ENCODE measurements around the gene MIEN1.
"Not testable (repeated sequence)": the region's sequence is repeated elsewhere in the genome, so short reads cannot be mapped to it uniquely, and the experiment has no call there.

The MIEN1 gene

GRCh38 chr17:39699157-39699817 lies 31.0 kb downstream of the MIEN1 start:
- not testable (repeated sequence) for DNase-seq (ENCODE audit: low read depth in 2 of 2)

- DNase-seq (ENCODE audit: low read depth in 2 of 2), result no peak
Measured at GRCh38 chr17:39697961-39698360, 32.4 kb downstream of the MIEN1 start.

- no peak for DNase-seq (ENCODE audit: low read depth in 2 of 2)
Measured at GRCh38 chr17:39696731-39697130, 33.6 kb downstream of the MIEN1 start.

DNA sequence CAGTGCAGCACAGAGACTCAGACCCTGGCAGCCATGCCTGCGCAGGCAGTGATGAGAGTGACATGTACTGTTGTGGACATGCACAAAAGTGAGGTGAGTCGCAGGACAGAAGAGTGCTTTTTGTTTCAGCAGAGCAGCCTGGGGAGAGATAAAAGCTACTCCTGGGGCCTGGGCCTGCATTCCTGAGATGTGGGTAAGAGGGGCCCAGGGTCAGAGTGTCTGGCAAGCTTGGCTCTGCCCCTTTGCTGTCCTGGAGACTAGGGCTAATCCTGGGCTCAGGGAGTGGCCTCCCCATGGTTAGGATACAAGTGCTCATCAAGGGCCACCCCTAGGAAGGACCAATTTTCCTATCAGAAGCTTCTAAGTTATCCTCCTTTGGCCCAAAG lies 35.2 kb downstream of the MIEN1 start:
- no peak for DNase-seq (ENCODE audit: low read depth in 2 of 2)

- DNase-seq (ENCODE audit: low read depth in 2 of 2), result no peak
Measured at GRCh38 chr17:39694593-39694992, 35.7 kb downstream of the MIEN1 start.

DNA sequence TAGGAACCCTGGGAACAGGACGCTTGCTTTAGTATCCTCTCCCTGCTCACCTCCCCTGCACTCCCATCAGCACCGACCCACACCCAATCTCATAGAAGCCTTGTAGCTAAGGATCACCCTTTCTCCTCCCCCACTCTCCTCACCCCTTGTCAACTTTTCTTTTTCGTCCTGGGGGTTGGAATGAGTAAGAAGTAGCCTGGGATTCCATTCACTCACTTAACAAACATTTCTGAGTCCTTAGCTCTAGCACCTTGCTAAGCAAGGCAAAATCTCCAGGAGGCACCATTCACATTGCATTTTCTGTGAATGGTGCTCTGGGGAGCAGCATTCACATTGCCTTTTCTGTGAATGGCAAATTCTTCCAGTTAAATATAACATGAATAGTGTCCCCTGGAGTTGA lies 41.4 kb downstream of the MIEN1 start:
- no peak for DNase-seq (ENCODE audit: low read depth in 2 of 2)

DNA sequence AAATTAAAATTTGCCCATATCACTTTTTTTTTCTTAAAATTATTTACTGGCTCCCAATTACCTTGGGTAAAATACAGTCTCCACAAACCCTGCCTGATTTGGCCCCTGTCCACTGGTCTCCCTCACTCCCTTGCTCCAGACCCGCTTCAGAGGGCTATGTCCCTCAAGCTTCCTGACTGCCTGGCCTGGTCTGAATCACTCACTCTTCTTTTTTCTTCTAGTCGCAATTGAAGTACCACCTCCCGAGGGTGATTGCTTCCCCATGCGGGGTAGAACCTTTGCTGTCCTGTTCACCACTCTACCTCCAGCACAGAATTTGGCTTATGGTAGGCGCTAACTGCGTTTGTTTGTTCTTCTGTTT lies 41.9 kb downstream of the MIEN1 start:
- no peak for DNase-seq (ENCODE audit: low read depth in 2 of 2)

- peak; percentile 78 to 80 for DNase-seq (ENCODE audit: low read depth in 2 of 2)
Measured at GRCh38 chr17:39687546-39688474, 42.5 kb downstream of the MIEN1 start, which contains the start of gene PGAP3. Gene PGAP3 (minus strand): TSS chr17:39688057. CDS start chr17:39688014, 43 bp downstream.

DNA sequence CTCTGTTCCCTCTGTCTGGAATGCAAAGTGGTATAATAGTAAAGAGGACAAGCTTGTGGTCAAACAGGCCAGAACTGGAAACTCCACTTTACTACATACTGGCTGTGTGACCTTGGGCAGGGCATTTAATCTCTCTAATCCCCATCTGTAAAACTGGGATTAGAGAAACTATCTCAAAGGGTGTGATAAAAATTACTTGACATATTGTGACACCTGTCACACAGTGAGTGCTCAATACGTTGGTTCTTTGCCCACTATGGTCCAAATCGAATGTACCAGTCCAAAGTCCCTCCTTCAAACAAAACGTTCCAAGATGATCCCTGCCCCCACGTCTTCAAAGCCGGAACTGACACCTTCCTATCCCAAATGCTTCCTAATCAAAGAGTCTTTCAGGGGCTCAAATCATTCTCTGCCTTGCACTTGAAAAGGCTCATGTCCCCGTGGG lies 43.2 kb downstream of the MIEN1 start:
- no peak for DNase-seq (ENCODE audit: low read depth in 2 of 2)

GRCh38 chr17:39684369-39685192 lies 45.8 kb downstream of the MIEN1 start:
- DNase-seq (ENCODE audit: low read depth in 2 of 2), result no peak

DNA sequence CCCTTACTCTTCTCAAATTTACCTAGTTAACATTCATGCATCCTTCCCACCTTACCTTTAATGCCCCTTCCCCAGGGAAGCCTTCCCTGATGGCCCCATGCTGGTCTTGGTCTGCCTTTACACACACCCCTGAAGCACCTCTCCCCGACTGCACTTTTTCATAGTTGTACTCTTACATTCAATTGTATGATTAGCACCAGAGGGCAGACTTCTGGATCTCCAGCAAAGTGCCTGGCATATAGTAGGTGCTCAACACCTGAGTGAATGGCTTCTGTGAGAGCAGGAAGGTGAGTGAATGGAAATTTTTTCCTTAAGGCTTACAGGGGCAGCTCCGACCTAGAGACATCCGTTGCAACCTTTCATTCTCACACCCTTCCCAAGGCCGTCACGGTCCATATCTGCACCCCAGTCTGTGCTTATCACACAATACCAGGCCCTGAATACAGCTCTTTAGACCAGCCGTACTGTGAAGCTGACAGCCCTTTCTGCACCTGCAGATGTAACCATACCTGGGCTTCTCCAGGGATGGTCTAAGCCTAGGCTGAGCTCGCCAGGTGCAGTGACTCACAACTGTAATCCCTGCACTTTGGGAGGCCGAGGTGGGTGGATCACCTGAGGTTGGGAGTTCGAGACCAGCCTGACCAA lies 46.9 kb downstream of the MIEN1 start:
- no peak for DNase-seq (ENCODE audit: low read depth in 2 of 2)

- no peak for DNase-seq (ENCODE audit: low read depth in 2 of 2)
Measured at GRCh38 chr17:39679521-39680192, 50.7 kb downstream of the MIEN1 start.
